RWPE2 (cell line): ENCODE data around the gene ZNRF3.

Source experiments
- ATAC-seq: fragments of 200-7000 bp; cut with Tn5 transposase; 3 replicates; pipeline ENCODE4 v1.9.1; 2021; ENCODE audit warnings: low read depth
- DNase-seq: peaks from one replicate; pipeline ENCODE4 v3.0.0-alpha.2; 2020; ENCODE audit warnings: low spot score
- H3K27ac ChIP-seq: fragments of 450-650 bp; 2 replicates; pipeline ENCODE4 v1.5.1; 2017; ENCODE audit warnings: mild to moderate bottlenecking; ENCODE audit not compliant: poor library complexity, severe bottlenecking
- H3K27me3 ChIP-seq: fragments of 250-450 bp; sonication (Bioruptor Pico); 2 replicates; pipeline ENCODE4 v1.5.1; 2021; ENCODE audit warnings: mild to moderate bottlenecking, moderate library complexity; ENCODE audit not compliant: insufficient read depth, poor library complexity, severe bottlenecking
- H3K36me3 ChIP-seq: fragments of 250-450 bp; sonication (Bioruptor Pico); 2 replicates; pipeline ENCODE4 v1.5.1; 2020; ENCODE audit warnings: low read depth, mild to moderate bottlenecking, moderate library complexity
- H3K4me1 ChIP-seq: fragments of 250-450 bp; sonication (Bioruptor Pico); 2 replicates; pipeline ENCODE4 v1.5.1; 2021; ENCODE audit warnings: mild to moderate bottlenecking, moderate library complexity; ENCODE audit not compliant: insufficient read depth, poor library complexity, severe bottlenecking
- H3K4me3 ChIP-seq: fragments of 250-450 bp; sonication (Bioruptor Pico); 2 replicates; pipeline ENCODE4 v1.5.1; 2021; ENCODE audit warnings: mild to moderate bottlenecking, moderate library complexity; ENCODE audit not compliant: severe bottlenecking
- H3K9me3 ChIP-seq: fragments of 250-450 bp; sonication (Bioruptor Pico); 2 replicates; pipeline ENCODE4 v1.5.1; 2021; ENCODE audit warnings: mild to moderate bottlenecking, moderate library complexity; ENCODE audit not compliant: severe bottlenecking
- CTCF ChIP-seq: fragments of 450-650 bp; IDR thresholded peaks from one replicate; pipeline ENCODE4 v1.5.1; 2017; ENCODE audit warnings: mild to moderate bottlenecking, moderate library complexity; ENCODE audit not compliant: poor library complexity, severe bottlenecking

Gene ZNRF3

GRCh38 chr22:29060251-29060869, 177.0 kb downstream of the ZNRF3 start:
- no peak for DNase-seq
- peaks cover 2% of the 10 kb centered on the region for H3K9me3 ChIP-seq

GRCh38 chr22:29060931-29061330, 177.6 kb downstream of the ZNRF3 start:
- no peaks in the 10 kb centered on the region for H3K27me3 ChIP-seq
- H3K36me3 ChIP-seq: no peaks in the 10 kb centered on the region
- H3K4me1 ChIP-seq: no peaks in the 10 kb centered on the region
- peaks cover 2% of the 10 kb centered on the region for H3K9me3 ChIP-seq
- H3K4me3 ChIP-seq: no peak overlapping the region
- TF ChIP-seq CTCF: no peak
- DNase-seq (no peak), ATAC-seq (no peak)
- H3K27ac ChIP-seq: no peak overlapping the region

More at GRCh38 chr22:29060251-29060869, 177.0 kb downstream of the ZNRF3 start:
- no peak overlapping the region for H3K27ac ChIP-seq
- no peak for ATAC-seq
- no peaks in the 10 kb centered on the region for H3K4me1 ChIP-seq
- no peaks in the 10 kb centered on the region for H3K27me3 ChIP-seq
- TF ChIP-seq CTCF: no peak
- no peak overlapping the region for H3K4me3 ChIP-seq
- no peaks in the 10 kb centered on the region for H3K36me3 ChIP-seq

- Histone ChIP-seq H3K4me3 (no peak within 1 kb of the TSS), H3K27ac (no peak within 1 kb of the TSS), H3K4me1 (no peaks in the 10 kb centered on the region), H3K9me3 (peaks cover 2% of the 10 kb centered on the region), H3K27me3 (no peaks in the 10 kb centered on the region), H3K36me3 (no peaks in the 10 kb centered on the region)
- ATAC-seq (no peak), DNase-seq (no peak)
- TF ChIP-seq CTCF: no peak
These were observed 178.4 kb downstream of the ZNRF3 start, which contains the start of gene C22orf31 for GRCh38 chr22:29061773-29062172. TSS of gene C22orf31 (minus strand) at chr22:29061831. CDS start at chr22:29061792, 39 bp downstream.

- H3K36me3 ChIP-seq: no peaks in the 10 kb centered on the region
- H3K27me3 ChIP-seq: no peaks in the 10 kb centered on the region
- no peak overlapping the region for H3K4me3 ChIP-seq
- H3K4me1 ChIP-seq: no peaks in the 10 kb centered on the region
- ATAC-seq (no peak), DNase-seq (no peak)
- H3K9me3 ChIP-seq: no peaks in the 10 kb centered on the region
- no peak for TF ChIP-seq CTCF
- no peak overlapping the region for H3K27ac ChIP-seq
These were observed 179.0 kb downstream of the ZNRF3 start for GRCh38 chr22:29062286-29062821.
